CD8-positive, alpha-beta memory T cell (primary cell): ENCODE results near the gene GPRC5D. TPM values are rescaled to one million over a fixed set of nuclear protein-coding genes. Genes with fewer than 3 reads are reported as not detected.

Experiments
- CTCF ChIA-PET: fragments of 350-600 bp; sonication (Branson Sonifier 250); formaldehyde crosslinking; loops from one replicate; lab custom pipeline; 2021; ENCODE audit warnings: antibody characterized with exemption; lab: Charles Lee
- POLR2A ChIA-PET: fragments of 350-600 bp; sonication (Branson Sonifier 250); formaldehyde crosslinking; loops from one replicate; lab custom pipeline; 2021; ENCODE audit warnings: antibody characterized with exemption; lab: Charles Lee
- DNase-seq, 5 donors: peaks; one replicate each; pipeline versions ENCODE4 v3.0.0 to v3.0.0-alpha.2; 2020 to 2022; ENCODE audit warnings: mixed read lengths in 1 of 5
- H3K27ac ChIP-seq: one replicate; pipeline ENCODE4 v1.7.0; 2013; ENCODE audit warnings: low read depth, mild to moderate bottlenecking, low read length, moderate library complexity
- H3K27me3 ChIP-seq: 2 replicates; pipeline ENCODE4 v1.7.0; 2013; ENCODE audit warnings: low read length, mild to moderate bottlenecking; ENCODE audit not compliant: insufficient read depth, poor library complexity, severe bottlenecking
- H3K36me3 ChIP-seq: 2 replicates; pipeline ENCODE4 v1.7.0; 2013; ENCODE audit warnings: mild to moderate bottlenecking, low read length, moderate library complexity; ENCODE audit not compliant: insufficient read depth
- H3K4me1 ChIP-seq: 2 replicates; pipeline ENCODE4 v1.7.0; 2013; ENCODE audit warnings: mild to moderate bottlenecking, low read length, moderate library complexity; ENCODE audit not compliant: insufficient read depth
- H3K4me3 ChIP-seq: 2 replicates; pipeline ENCODE4 v1.7.0; 2013; ENCODE audit warnings: mild to moderate bottlenecking, low read length
- H3K9me3 ChIP-seq: 2 replicates; pipeline ENCODE4 v1.7.0; 2013; ENCODE audit warnings: mild to moderate bottlenecking, low read length
- H3K27ac Mint-ChIP-seq, 8 donors: one replicate each; pipeline ENCODE4 v1.8.0; 2020 to 2021; ENCODE audit warnings: mixed read lengths in 8 of 8, mild to moderate bottlenecking in 6 of 8, inconsistent platforms in 3 of 8, moderate library complexity in 3 of 8
- H3K27me3 Mint-ChIP-seq, 2 donors: one replicate each; pipeline ENCODE4 v1.8.0; 2020 to 2021; ENCODE audit warnings: mixed read lengths in 2 of 2, mild to moderate bottlenecking in 1 of 2, moderate library complexity in 1 of 2
- H3K36me3 Mint-ChIP-seq, 3 donors: one replicate each; pipeline ENCODE4 v1.8.0; 2020 to 2021; ENCODE audit warnings: mixed read lengths in 3 of 3, inconsistent platforms in 1 of 3, mild to moderate bottlenecking in 1 of 3
- H3K4me1 Mint-ChIP-seq, 3 donors: one replicate each; pipeline ENCODE4 v1.8.0; 2020 to 2021; ENCODE audit warnings: mixed read lengths in 3 of 3, inconsistent platforms in 1 of 3, mild to moderate bottlenecking in 1 of 3
- H3K4me3 Mint-ChIP-seq, 7 donors: one replicate each; pipeline ENCODE4 v1.8.0; 2020 to 2021; ENCODE audit warnings: mixed read lengths in 7 of 7, mild to moderate bottlenecking in 6 of 7, moderate library complexity in 4 of 7, inconsistent platforms in 2 of 7
- H3K9me3 Mint-ChIP-seq, 5 donors: one replicate each; pipeline ENCODE4 v1.8.0; 2020 to 2022; ENCODE audit warnings: mixed read lengths in 5 of 5, mild to moderate bottlenecking in 3 of 5, moderate library complexity in 2 of 5, inconsistent platforms in 1 of 5
- polyA plus RNA-seq: library from polyadenylated mRNA; unstranded; fragments of 300-500 nt; fragmentation: Illumina TruSeq; gene quantifications from one replicate; pipeline ENCODE4 v1.2.3, GENCODE V29; 2021
- total RNA-seq, 2 experiments: library from RNA; stranded (reverse); gene quantifications; one replicate each; pipeline ENCODE4 v1.2.3, GENCODE V29; 2021

GPRC5D gene
- total and polyA plus RNA-seq, 3 experiments from 2014 or later: 0.35 TPM; not detected in 2

GRCh38 chr12:12909228-12909994 is 42.6 kb downstream of the GPRC5D start:
- peak overlapping the region in 5 of 8 donors; percentile 1 to 84 (median 20) for H3K27ac Mint-ChIP-seq
- ChIA-PET POLR2A (no interaction called here), CTCF (no interaction called here)
- no peaks in the 10 kb centered on the region for H3K9me3 ChIP-seq
- H3K27me3 Mint-ChIP-seq: peaks cover 14 to 19% of the 10 kb centered on the region in 2 donors
- H3K27ac ChIP-seq: no peak overlapping the region
- H3K9me3 Mint-ChIP-seq: peaks cover 0 to 2% (median 0%) of the 10 kb centered on the region in 5 donors
- H3K4me3 Mint-ChIP-seq: no peak overlapping the region
- peaks cover 8 to 19% (median 11%) of the 10 kb centered on the region in 3 donors for H3K4me1 Mint-ChIP-seq
- H3K27me3 ChIP-seq: no peaks in the 10 kb centered on the region
- H3K4me1 ChIP-seq: peaks cover 19% of the 10 kb centered on the region
- H3K36me3 Mint-ChIP-seq: no peaks in the 10 kb centered on the region
- H3K4me3 ChIP-seq: no peak overlapping the region
- DNase-seq: no peak
- H3K36me3 ChIP-seq: no peaks in the 10 kb centered on the region

- Histone ChIP-seq H3K36me3 (no peaks in the 10 kb centered on the region), H3K27me3 (no peaks in the 10 kb centered on the region), H3K4me1 (peaks cover 19% of the 10 kb centered on the region), H3K27ac (no peak overlapping the region), H3K4me3 (no peak overlapping the region), H3K9me3 (no peaks in the 10 kb centered on the region)
- DNase-seq: no peak
- Mint-ChIP-seq H3K4me3 (no peak overlapping the region), H3K27me3 (peaks cover 13 to 19% of the 10 kb centered on the region in 2 donors), H3K9me3 (peaks cover 0 to 2% (median 0%) of the 10 kb centered on the region in 5 donors), H3K27ac (no peak overlapping the region), H3K36me3 (no peaks in the 10 kb centered on the region), H3K4me1 (peaks cover 8 to 19% (median 11%) of the 10 kb centered on the region in 3 donors)
- POLR2A ChIA-PET: no interaction called here
- CTCF ChIA-PET: no interaction called here
Measured at GRCh38 chr12:12908711-12909110, 43.3 kb downstream of the GPRC5D start.

- H3K27me3 Mint-ChIP-seq: peaks cover 13 to 19% of the 10 kb centered on the region in 2 donors
- CTCF ChIA-PET: interaction anchor here (0.7 to 1.0 kb wide), 2 partner anchors 8 to 303 kb away, joined by 3 to 4 read pairs; no protein-coding TSS in a partner anchor
- POLR2A ChIA-PET: no interaction called here
Measured at GRCh38 chr12:12908252-12908651, 43.7 kb downstream of the GPRC5D start.

GRCh38 chr12:12907552-12907951 is 44.4 kb downstream of the GPRC5D start:
- Mint-ChIP-seq H3K9me3 (peaks cover 0 to 2% (median 0%) of the 10 kb centered on the region in 5 donors), H3K27me3 (peaks cover 9 to 19% of the 10 kb centered on the region in 2 donors), H3K4me1 (peaks cover 8 to 19% (median 11%) of the 10 kb centered on the region in 3 donors), H3K36me3 (no peaks in the 10 kb centered on the region), H3K27ac (no peak overlapping the region), H3K4me3 (no peak overlapping the region)
- Histone ChIP-seq H3K36me3 (no peaks in the 10 kb centered on the region), H3K27me3 (no peaks in the 10 kb centered on the region), H3K9me3 (no peaks in the 10 kb centered on the region), H3K4me3 (no peak overlapping the region), H3K4me1 (peaks cover 19% of the 10 kb centered on the region), H3K27ac (no peak overlapping the region)
- POLR2A ChIA-PET: no interaction called here
- CTCF ChIA-PET: interaction anchor here (0.7 to 1.0 kb wide), 2 partner anchors 8 to 304 kb away, joined by 3 to 4 read pairs; no protein-coding TSS in a partner anchor
- DNase-seq: no peak

More at GRCh38 chr12:12908252-12908651, 43.7 kb downstream of the GPRC5D start:
- Mint-ChIP-seq H3K4me3 (no peak overlapping the region), H3K27ac (no peak overlapping the region), H3K4me1 (peaks cover 8 to 19% (median 11%) of the 10 kb centered on the region in 3 donors), H3K9me3 (peaks cover 0 to 2% (median 0%) of the 10 kb centered on the region in 5 donors), H3K36me3 (no peaks in the 10 kb centered on the region)
- H3K27ac ChIP-seq: no peak overlapping the region
- no peak overlapping the region for H3K4me3 ChIP-seq
- no peaks in the 10 kb centered on the region for H3K27me3 ChIP-seq
- H3K36me3 ChIP-seq: no peaks in the 10 kb centered on the region
- peaks cover 19% of the 10 kb centered on the region for H3K4me1 ChIP-seq
- no peaks in the 10 kb centered on the region for H3K9me3 ChIP-seq
- DNase-seq: no peak

GRCh38 chr12:12903642-12904609 is 48.0 kb downstream of the GPRC5D start:
- no peaks in the 10 kb centered on the region for H3K36me3 ChIP-seq
- no peak overlapping the region for H3K27ac ChIP-seq
- peaks cover 2% of the 10 kb centered on the region for H3K4me1 ChIP-seq
- CTCF ChIA-PET: no interaction called here
- H3K4me1 Mint-ChIP-seq: peaks cover under 1 to 2% (median under 1%) of the 10 kb centered on the region in 3 donors
- no peaks in the 10 kb centered on the region for H3K27me3 ChIP-seq
- H3K27me3 Mint-ChIP-seq: peaks cover 8 to 36% of the 10 kb centered on the region in 2 donors
- POLR2A ChIA-PET: no interaction called here
- H3K9me3 ChIP-seq: no peaks in the 10 kb centered on the region
- H3K4me3 ChIP-seq: no peak overlapping the region
- no peak for DNase-seq
- H3K9me3 Mint-ChIP-seq: peaks cover 0 to 2% (median 0%) of the 10 kb centered on the region in 5 donors
- H3K4me3 Mint-ChIP-seq: no peak overlapping the region
- H3K27ac Mint-ChIP-seq: no peak overlapping the region
- no peaks in the 10 kb centered on the region for H3K36me3 Mint-ChIP-seq

GRCh38 chr12:12902036-12902435 is 49.9 kb downstream of the GPRC5D start:
- H3K4me3 ChIP-seq: no peak overlapping the region
- H3K4me1 ChIP-seq: no peaks in the 10 kb centered on the region
- Mint-ChIP-seq H3K27ac (no peak overlapping the region), H3K4me3 (no peak overlapping the region), H3K9me3 (no peaks in the 10 kb centered on the region), H3K36me3 (no peaks in the 10 kb centered on the region), H3K27me3 (peaks cover 8 to 44% of the 10 kb centered on the region in 2 donors), H3K4me1 (no peaks in the 10 kb centered on the region)
- DNase-seq: no peak
- POLR2A ChIA-PET: no interaction called here
- no peaks in the 10 kb centered on the region for H3K27me3 ChIP-seq
- CTCF ChIA-PET: no interaction called here
- H3K27ac ChIP-seq: no peak overlapping the region
- H3K9me3 ChIP-seq: no peaks in the 10 kb centered on the region
- H3K36me3 ChIP-seq: no peaks in the 10 kb centered on the region

GRCh38 chr12:12901158-12901791 is 50.7 kb downstream of the GPRC5D start:
- H3K27ac ChIP-seq: no peak overlapping the region
- H3K27me3 Mint-ChIP-seq: peaks cover 8 to 41% of the 10 kb centered on the region in 2 donors
- ChIA-PET CTCF (no interaction called here), POLR2A (no interaction called here)
- no peaks in the 10 kb centered on the region for H3K4me1 ChIP-seq
- no peak overlapping the region for H3K27ac Mint-ChIP-seq
- H3K4me3 Mint-ChIP-seq: no peak overlapping the region
- no peaks in the 10 kb centered on the region for H3K9me3 ChIP-seq
- no peaks in the 10 kb centered on the region for H3K4me1 Mint-ChIP-seq
- no peak for DNase-seq
- no peak overlapping the region for H3K4me3 ChIP-seq
- H3K36me3 Mint-ChIP-seq: no peaks in the 10 kb centered on the region
- no peaks in the 10 kb centered on the region for H3K27me3 ChIP-seq
- H3K36me3 ChIP-seq: no peaks in the 10 kb centered on the region
- H3K9me3 Mint-ChIP-seq: no peaks in the 10 kb centered on the region
